GM12892 (cell line): ENCODE measurements around the gene SH2D3C.

Experiments
- POLR2AphosphoS5 ChIP-seq: IDR thresholded peaks from 2 replicates; pipeline ENCODE4 v1.6.1; 2011; ENCODE audit warnings: low read depth, low read length, control low read depth
- TAF1 ChIP-seq: IDR thresholded peaks from 2 replicates; pipeline ENCODE4 v1.6.1; 2011; ENCODE audit warnings: low read depth, mild to moderate bottlenecking, control low read depth, low read length, borderline replicate concordance

- TF ChIP-seq POLR2AphosphoS5 (no peak), TAF1 (no peak)
These were observed 37.9 kb upstream of the SH2D3C start for GRCh38 chr9:127816362-127816725.
